Measurements from ENCODE around the gene KCNQ5. TPM values are rescaled to one million over a fixed set of nuclear protein-coding genes. Genes with fewer than 3 reads are reported as not detected.

The KCNQ5 gene
- total RNA-seq, 1 donor from 2014 or later = 3.9 TPM

DNA sequence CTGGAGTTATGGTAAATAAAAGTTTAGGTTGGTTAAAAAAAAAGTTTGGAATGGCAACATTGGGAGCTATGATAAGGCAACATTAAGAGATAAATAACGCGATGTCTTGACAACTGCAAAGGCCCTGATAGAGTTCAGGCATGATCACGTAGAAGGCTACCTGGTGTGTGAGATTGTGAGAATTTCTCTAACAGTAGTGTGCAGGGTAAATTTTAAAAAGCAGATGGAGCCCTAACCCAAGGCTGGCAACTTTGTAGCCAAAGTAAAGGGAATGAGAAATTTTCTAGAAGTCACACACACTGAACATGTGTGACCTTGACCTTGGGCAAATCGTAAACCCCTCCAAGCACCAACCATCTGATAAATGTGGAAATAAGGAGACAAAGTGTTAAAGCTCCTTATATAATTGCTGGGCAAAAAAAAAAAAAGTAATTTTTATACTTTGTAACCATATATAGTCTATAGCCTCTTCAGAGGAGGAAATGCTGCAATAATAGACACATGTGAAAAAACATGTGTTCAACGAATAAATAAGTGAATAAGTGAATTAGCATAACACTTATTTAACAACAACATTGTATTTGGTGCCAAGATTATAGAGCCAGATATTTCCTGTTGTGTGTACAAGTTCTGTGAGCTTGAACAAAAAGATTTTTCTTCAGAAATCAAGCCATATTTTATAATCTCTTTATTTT, 18.2 kb downstream of the KCNQ5 start:
- Histone ChIP-seq H3K27ac (no peak overlapping the region), H3K27me3 (no peaks in the 10 kb centered on the region), H3K4me1 (no peaks in the 10 kb centered on the region), H3K36me3 (no peaks in the 10 kb centered on the region), H3K4me3 (no peak overlapping the region), H3K9me3 (no peaks in the 10 kb centered on the region)
- TF ChIP-seq, protein P1, sequence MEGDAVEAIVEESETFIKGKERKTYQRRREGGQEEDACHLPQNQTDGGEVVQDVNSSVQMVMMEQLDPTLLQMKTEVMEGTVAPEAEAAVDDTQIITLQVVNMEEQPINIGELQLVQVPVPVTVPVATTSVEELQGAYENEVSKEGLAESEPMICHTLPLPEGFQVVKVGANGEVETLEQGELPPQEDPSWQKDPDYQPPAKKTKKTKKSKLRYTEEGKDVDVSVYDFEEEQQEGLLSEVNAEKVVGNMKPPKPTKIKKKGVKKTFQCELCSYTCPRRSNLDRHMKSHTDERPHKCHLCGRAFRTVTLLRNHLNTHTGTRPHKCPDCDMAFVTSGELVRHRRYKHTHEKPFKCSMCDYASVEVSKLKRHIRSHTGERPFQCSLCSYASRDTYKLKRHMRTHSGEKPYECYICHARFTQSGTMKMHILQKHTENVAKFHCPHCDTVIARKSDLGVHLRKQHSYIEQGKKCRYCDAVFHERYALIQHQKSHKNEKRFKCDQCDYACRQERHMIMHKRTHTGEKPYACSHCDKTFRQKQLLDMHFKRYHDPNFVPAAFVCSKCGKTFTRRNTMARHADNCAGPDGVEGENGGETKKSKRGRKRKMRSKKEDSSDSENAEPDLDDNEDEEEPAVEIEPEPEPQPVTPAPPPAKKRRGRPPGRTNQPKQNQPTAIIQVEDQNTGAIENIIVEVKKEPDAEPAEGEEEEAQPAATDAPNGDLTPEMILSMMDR (IDR thresholded peaks at IDR 0.05) = no peak
- no peak for TF ChIP-seq POLR2AphosphoS5 (IDR thresholded peaks at IDR 0.05; ENCODE audit: insufficient read depth in 1 of 2, low read depth in 1 of 2)
- TF ChIP-seq POLR2A (IDR thresholded peaks at IDR 0.05) = no peak
- intact Hi-C loops (cut with DNase I) = no loop called here
- no peak for DNase-seq (ENCODE audit: extremely low spot score in 2 of 2)

DNA sequence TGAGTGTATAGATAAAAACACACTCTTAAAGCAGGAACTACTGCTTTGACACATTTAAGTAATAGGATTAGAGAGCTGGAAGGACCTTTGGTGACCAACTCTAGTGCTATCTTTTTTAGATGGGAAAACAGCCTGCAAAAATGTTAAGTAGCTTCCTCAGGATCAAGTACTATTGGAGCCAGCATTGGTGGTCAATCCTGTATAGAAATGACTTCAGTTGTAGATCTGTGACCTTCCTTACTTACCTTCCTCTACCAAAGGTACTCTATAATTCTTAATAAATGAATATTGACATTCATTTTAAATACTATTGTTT, 18.7 kb downstream of the KCNQ5 start:
- no peak overlapping the region for H3K4me3 ChIP-seq
- DNase-seq (ENCODE audit: extremely low spot score in 2 of 2) = no peak
- no peaks in the 10 kb centered on the region for H3K9me3 ChIP-seq
- no peaks in the 10 kb centered on the region for H3K4me1 ChIP-seq
- TF ChIP-seq, protein P1 (IDR thresholded peaks at IDR 0.05) = no peak
- TF ChIP-seq POLR2A (IDR thresholded peaks at IDR 0.05) (no peak), POLR2AphosphoS5 (IDR thresholded peaks at IDR 0.05; ENCODE audit: insufficient read depth in 1 of 2, low read depth in 1 of 2) (no peak)
- H3K27ac ChIP-seq = no peak overlapping the region
- intact Hi-C loops (cut with DNase I) = no loop called here
- no peaks in the 10 kb centered on the region for H3K36me3 ChIP-seq
- H3K27me3 ChIP-seq = no peaks in the 10 kb centered on the region

DNA sequence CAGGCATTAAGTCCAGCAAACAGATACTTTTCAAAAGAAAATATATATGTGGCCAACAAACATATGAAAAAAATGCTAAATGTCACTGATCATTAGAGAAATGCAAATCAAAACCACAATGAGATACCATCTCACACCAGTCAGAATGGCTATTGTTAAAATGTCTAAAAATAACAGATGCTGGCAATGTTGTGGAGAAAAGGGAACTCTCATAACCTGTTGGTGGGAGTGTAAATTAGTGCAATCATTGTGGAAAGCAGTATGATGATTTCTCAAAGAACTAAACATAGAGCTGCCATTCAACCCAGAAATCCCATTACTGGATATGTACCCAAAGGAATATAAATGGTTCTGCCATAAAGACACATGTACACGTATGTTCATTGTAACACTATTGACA, 20.6 kb downstream of the KCNQ5 start:
- no peak for DNase-seq (ENCODE audit: extremely low spot score in 2 of 2)
- no peaks in the 10 kb centered on the region for H3K4me1 ChIP-seq
- H3K4me3 ChIP-seq = no peak overlapping the region
- no peak for TF ChIP-seq POLR2AphosphoS5 (IDR thresholded peaks at IDR 0.05; ENCODE audit: insufficient read depth in 1 of 2, low read depth in 1 of 2)
- TF ChIP-seq, protein P1 (IDR thresholded peaks at IDR 0.05) = no peak
- TF ChIP-seq POLR2A (IDR thresholded peaks at IDR 0.05) = no peak
- H3K27ac ChIP-seq = no peak overlapping the region
- H3K36me3 ChIP-seq = no peaks in the 10 kb centered on the region
- no peaks in the 10 kb centered on the region for H3K27me3 ChIP-seq
- H3K9me3 ChIP-seq = no peaks in the 10 kb centered on the region
- intact Hi-C loops (cut with DNase I) = no loop called here

DNA sequence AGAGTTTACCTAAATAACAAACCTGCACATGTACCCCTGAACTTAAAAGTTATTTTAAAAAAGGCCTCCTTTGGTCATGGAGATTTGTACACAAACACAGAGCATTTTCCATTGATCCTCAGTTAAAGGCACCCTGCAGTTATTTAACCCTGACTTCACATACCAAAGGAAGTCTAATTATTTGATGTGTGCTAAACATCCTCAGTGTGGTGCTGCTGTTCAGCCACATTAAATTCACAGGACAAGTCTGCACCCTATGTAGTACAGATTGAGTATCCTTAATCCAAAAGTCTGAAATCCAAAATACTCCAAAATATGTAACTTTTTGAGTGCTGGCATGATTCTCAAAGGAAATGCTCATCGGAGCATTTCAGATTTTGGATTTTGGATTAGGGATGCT, 21.4 kb downstream of the KCNQ5 start:
- Histone ChIP-seq H3K9me3 (no peaks in the 10 kb centered on the region), H3K4me3 (no peak overlapping the region), H3K27me3 (no peaks in the 10 kb centered on the region), H3K36me3 (no peaks in the 10 kb centered on the region), H3K4me1 (no peaks in the 10 kb centered on the region), H3K27ac (no peak overlapping the region)
- TF ChIP-seq, protein P1 (IDR thresholded peaks at IDR 0.05) = no peak
- TF ChIP-seq POLR2AphosphoS5 (IDR thresholded peaks at IDR 0.05; ENCODE audit: insufficient read depth in 1 of 2, low read depth in 1 of 2) = no peak
- TF ChIP-seq POLR2A (IDR thresholded peaks at IDR 0.05) = no peak
- no peak for DNase-seq (ENCODE audit: extremely low spot score in 2 of 2)
- intact Hi-C loops (cut with DNase I) = no loop called here

DNA sequence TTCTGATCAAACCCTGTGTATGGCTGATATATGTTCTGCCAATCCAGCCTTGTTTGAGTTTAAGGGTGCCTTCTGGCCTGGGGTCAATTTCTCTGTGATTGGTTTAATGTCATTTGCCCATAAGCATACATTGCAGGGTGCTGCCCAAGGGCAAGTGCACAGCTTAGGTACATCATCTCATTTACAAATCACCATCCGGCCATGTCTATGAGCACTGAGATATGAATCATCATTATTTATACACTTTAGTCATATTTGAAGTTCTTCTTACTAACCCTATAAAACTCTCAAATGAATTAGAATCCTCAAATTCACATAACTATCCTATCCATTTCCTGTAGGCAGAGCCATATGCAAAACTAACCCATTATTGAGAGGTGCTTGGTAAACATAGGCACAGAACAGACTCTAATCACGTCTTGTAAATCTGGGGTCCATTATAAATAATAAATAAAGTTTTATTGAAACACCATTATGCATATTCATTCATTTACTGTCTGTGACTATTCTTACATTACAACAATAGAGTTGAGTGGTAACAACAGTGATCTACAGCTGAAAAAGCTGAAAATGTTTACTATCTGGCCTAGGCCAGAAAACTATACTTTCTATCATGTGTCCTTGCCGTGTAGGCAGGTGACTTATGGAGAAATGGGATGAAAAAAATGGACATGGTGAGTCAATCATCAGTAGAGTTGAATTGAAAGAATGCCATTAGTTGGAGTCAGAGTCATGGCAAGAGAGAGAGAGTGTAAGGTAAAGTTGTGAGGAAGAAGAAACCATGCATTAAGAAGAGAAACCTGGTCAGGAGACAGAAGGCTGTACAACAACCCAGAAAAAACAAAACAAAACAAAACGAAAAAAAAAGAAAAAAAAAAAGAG, 25.0 kb downstream of the KCNQ5 start:
- intact Hi-C loops (cut with DNase I) = no loop called here
- Histone ChIP-seq H3K36me3 (no peaks in the 10 kb centered on the region), H3K27ac (no peak overlapping the region), H3K4me3 (no peak overlapping the region), H3K4me1 (no peaks in the 10 kb centered on the region), H3K27me3 (no peaks in the 10 kb centered on the region), H3K9me3 (no peaks in the 10 kb centered on the region)
- DNase-seq (ENCODE audit: extremely low spot score in 2 of 2) = no peak
- TF ChIP-seq, protein P1 (IDR thresholded peaks at IDR 0.05) = no peak
- TF ChIP-seq POLR2AphosphoS5 (IDR thresholded peaks at IDR 0.05; ENCODE audit: insufficient read depth in 1 of 2, low read depth in 1 of 2) = no peak
- TF ChIP-seq POLR2A (IDR thresholded peaks at IDR 0.05) = no peak

Measured in vagina (tissue), 2 donors.